HG02623 (cell line): ENCODE measurements around the gene RNF212.

ENCODE experiments used
- ATAC-seq: cut with Tn5 transposase; IDR thresholded peaks from one replicate; pipeline ENCODE4 v1.9.1; 2021; ENCODE audit warnings: moderate library complexity; ENCODE audit not compliant: unreplicated experiment

RNF212 gene

DNA sequence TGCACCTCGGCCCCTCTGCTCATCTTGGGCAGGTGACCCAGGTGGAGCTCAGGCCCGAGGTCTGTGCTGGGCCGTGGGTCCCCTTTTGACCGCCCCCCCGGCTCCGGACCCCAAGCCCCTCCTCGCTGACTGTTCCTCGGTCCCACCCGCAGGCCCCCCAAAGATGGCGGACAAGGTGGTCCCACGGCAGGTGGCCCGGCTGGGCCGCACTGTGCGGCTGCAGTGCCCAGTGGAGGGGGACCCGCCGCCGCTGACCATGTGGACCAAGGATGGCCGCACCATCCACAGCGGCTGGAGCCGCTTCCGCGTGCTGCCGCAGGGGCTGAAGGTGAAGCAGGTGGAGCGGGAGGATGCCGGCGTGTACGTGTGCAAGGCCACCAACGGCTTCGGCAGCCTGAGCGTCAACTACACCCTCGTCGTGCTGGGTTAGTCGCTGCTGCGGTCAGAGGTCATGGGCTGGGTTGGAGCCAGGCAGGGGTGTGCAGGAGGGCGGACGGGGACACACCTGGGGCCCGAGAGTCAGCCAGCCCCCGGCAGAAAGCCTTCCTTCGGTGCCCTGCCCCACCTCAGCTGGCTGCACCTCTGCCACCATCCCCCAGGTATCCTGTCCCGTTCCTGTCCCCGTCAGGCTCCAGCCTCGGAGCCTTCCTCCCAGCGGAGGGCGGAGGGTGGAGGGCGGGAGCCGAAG lies 91.2 kb downstream of the RNF212 start:
- no peak for ATAC-seq
